Measurements from ENCODE around the gene CS.
"Not testable (repeated sequence)": the region's sequence is repeated elsewhere in the genome, so short reads cannot be mapped to it uniquely, and the experiment has no call there.

CS gene

GRCh38 chr12:56330936-56331490 is 30.9 kb upstream of the CS start:
- no peak for DNase-seq (ENCODE audit: low read depth)
- no peak overlapping the region for H3K4me3 ChIP-seq (replicated peaks; ENCODE audit: low read depth, low read length)
- no peak for TF ChIP-seq CTCF (IDR thresholded peaks at IDR 0.05; ENCODE audit: low read length, missing control alignments)

GRCh38 chr12:56326533-56326932 is 26.4 kb upstream of the CS start:
- TF ChIP-seq CTCF (IDR thresholded peaks at IDR 0.05; ENCODE audit: low read length, missing control alignments), result no peak
- H3K4me3 ChIP-seq (replicated peaks; ENCODE audit: low read depth, low read length), result no peak overlapping the region
- DNase-seq (ENCODE audit: low read depth), result no peak

- DNase-seq (ENCODE audit: low read depth), result no peak
- TF ChIP-seq CTCF (IDR thresholded peaks at IDR 0.05; ENCODE audit: low read length, missing control alignments), result no peak
- H3K4me3 ChIP-seq (replicated peaks; ENCODE audit: low read depth, low read length), result no peak overlapping the region
Observed at GRCh38 chr12:56326126-56326525, 26.0 kb upstream of the CS start.

GRCh38 chr12:56324206-56324605 is 24.1 kb upstream of the CS start:
- TF ChIP-seq CTCF (IDR thresholded peaks at IDR 0.05; ENCODE audit: low read length, missing control alignments), result no peak
- no peak for DNase-seq (ENCODE audit: low read depth)
- no peak overlapping the region for H3K4me3 ChIP-seq (replicated peaks; ENCODE audit: low read depth, low read length)

- DNase-seq (ENCODE audit: low read depth); H3K4me3 ChIP-seq (replicated peaks; ENCODE audit: low read depth, low read length): not testable (repeated sequence)
Observed at GRCh38 chr12:56321610-56322009, 21.5 kb upstream of the CS start.

- no peak for TF ChIP-seq CTCF (IDR thresholded peaks at IDR 0.05; ENCODE audit: low read length, missing control alignments)
- no peak for DNase-seq (ENCODE audit: low read depth)
Observed at GRCh38 chr12:56321027-56321426, 20.9 kb upstream of the CS start.

GRCh38 chr12:56317675-56318074 is 17.5 kb upstream of the CS start:
- no peak for DNase-seq (ENCODE audit: low read depth)
- H3K4me3 ChIP-seq (replicated peaks; ENCODE audit: low read depth, low read length), result no peak overlapping the region
- TF ChIP-seq CTCF (IDR thresholded peaks at IDR 0.05; ENCODE audit: low read length, missing control alignments), result no peak

More at GRCh38 chr12:56321027-56321426, 20.9 kb upstream of the CS start:
- H3K4me3 ChIP-seq (replicated peaks; ENCODE audit: low read depth, low read length), result no peak overlapping the region
